Measurements from ENCODE around the gene NFAT5. TPM values are rescaled to one million over a fixed set of nuclear protein-coding genes. Genes with fewer than 3 reads are reported as not detected.

NFAT5 gene
- total RNA-seq, 2 donors from 2014 or later: 35.6 to 43.3 TPM

DNA sequence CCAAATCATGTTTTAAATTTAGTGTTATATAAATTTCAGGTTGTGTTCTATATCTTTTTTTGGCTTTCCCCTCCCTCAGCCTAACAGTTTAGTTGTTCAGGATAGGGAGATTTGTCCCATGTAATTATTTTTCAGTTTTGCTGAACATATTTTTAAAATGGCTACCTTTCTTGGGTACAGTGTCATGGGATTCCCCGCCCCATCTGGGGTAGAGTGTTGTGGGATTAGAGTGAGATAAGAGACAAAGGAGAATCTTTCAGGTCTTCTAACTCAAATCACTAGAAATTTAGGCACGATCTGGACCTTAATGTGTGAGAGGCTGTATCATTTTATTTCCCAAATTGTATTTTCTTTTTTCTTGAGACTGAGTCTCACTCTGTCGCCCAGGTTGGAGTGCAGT lies 24.8 kb downstream of the NFAT5 start:
- no peaks in the 10 kb centered on the region for H3K36me3 Mint-ChIP-seq (ENCODE audit: low read depth)

DNA sequence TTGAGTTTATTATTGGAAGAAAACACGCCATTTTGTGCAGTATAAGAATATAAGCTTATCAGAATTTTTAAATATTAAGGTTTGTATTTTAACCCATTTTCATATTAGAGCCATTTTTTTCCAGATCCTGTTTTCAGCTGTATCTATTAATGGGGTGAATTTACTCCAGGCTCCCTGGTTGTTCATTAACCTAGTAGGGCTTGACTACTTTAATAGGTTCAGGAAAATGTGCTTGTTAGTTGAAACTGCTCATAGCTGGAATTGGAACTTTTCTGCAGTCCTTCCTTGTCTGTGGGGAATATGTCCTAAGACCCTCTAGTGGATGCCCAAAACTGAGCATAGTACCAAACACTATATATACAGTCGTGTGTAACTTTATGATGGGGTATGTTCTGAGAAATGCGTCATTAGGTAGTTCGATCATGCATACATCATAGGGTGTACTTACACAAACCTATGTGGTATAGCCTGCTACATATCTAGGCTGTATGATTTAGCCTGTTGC lies 28.0 kb downstream of the NFAT5 start:
- no peaks in the 10 kb centered on the region for H3K9me3 ChIP-seq (ENCODE audit: control insufficient read depth, low read length, poor library complexity, severe bottlenecking)
- Mint-ChIP-seq H3K4me1 (peaks cover 18% of the 10 kb centered on the region), H3K27me3 (no peaks in the 10 kb centered on the region), H3K36me3 (ENCODE audit: low read depth) (no peaks in the 10 kb centered on the region), H3K27ac (no peak overlapping the region), H3K4me3 (no peak overlapping the region)
- DNase-seq: no peak
- ATAC-seq: no peak

More for the DNA sequence above, 24.8 kb downstream of the NFAT5 start:
- DNase-seq: no peak
- ATAC-seq: no peak
- no peak overlapping the region for H3K4me3 Mint-ChIP-seq
- H3K9me3 ChIP-seq (ENCODE audit: control insufficient read depth, low read length, poor library complexity, severe bottlenecking): no peaks in the 10 kb centered on the region
- H3K27ac Mint-ChIP-seq: no peak overlapping the region
- H3K27me3 Mint-ChIP-seq: no peaks in the 10 kb centered on the region
- H3K4me1 Mint-ChIP-seq: peaks cover 12% of the 10 kb centered on the region

DNA sequence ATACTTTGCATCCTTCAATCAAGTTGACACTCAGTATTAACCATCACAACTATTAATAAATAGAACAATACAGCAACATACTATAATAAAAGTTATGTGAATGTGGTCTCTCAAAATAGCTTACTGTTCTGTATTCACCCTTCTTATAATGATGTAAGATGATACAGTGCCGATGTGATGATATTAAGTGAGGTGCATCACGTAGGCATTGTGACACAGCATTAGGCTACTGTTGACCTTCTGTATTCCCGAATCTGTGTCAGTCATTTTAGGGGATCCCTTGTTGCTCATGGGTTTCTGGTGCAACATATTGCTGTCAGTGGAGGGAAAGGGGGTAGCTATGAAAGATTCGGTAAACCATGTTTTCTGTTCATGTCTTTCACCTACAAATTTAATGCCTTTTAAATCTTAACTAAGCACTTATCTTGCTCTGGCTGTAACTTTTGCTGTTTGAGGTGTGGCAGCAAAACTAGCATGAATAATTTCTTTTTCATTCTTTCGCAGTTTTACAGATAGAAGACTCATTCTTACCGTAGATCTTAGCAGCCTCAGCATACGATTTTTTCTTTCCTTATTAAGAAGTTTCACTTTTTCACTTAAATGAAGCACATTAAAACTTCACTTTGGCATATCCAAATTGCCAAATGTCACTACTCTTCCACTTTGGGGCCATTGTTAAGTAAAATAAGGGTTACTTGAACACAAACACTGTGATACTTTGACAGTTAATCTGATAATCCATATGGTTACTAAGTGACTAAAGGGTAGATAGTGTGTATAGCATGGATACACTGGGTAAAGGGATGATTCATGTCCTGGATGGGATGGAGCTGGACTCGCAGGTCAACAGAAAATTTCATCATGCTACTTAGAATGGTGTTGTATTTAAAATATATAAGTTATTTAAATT lies 29.6 kb downstream of the NFAT5 start:
- ATAC-seq (no peak), DNase-seq (no peak)
- no peaks in the 10 kb centered on the region for H3K27me3 Mint-ChIP-seq
- no peaks in the 10 kb centered on the region for H3K36me3 Mint-ChIP-seq (ENCODE audit: low read depth)
- peaks cover 28% of the 10 kb centered on the region for H3K4me1 Mint-ChIP-seq
- no peak overlapping the region for H3K4me3 Mint-ChIP-seq
- H3K27ac Mint-ChIP-seq: no peak overlapping the region
- H3K9me3 ChIP-seq (ENCODE audit: control insufficient read depth, low read length, poor library complexity, severe bottlenecking): no peaks in the 10 kb centered on the region

DNA sequence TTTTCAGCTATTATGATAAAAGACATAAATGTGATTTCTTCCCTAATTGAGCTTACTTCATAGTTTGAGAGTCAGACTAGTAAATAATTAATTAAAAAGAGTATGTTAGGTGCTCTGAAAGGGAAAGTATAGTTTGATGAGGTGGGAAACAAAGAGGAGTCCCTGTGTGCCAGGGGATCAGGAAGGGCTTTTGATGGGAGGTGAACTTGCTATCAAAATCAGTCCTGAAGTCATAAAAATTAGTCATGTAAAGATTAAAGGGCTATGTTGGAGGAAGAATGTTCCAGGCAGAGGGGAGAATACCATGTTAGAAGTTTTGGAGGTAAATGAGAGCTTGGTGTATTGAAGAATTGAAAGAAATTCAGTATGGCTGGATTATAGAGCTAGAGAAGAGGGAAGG lies 31.0 kb downstream of the NFAT5 start:
- no peak overlapping the region for H3K27ac Mint-ChIP-seq
- no peak overlapping the region for H3K4me3 Mint-ChIP-seq

DNA sequence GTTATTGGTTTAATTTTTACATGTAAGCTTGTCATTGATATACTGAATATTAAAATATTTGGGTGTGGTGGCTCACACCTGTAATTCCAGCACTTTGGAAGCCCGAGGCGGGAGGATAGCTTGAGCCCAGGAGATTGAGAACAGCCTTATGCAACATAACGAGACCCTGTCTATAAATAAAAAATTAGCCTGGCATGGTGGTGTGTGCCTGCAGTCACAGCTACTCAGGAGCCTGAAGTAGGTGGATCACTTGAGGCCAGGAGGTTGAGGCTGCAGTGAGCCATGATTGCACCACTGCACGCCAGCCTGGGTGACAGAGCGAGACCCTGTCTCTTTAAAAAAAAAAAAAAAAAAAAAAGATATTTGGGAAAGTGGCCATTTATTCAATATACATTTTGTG lies 32.3 kb downstream of the NFAT5 start:
- Mint-ChIP-seq H3K27me3 (no peaks in the 10 kb centered on the region), H3K27ac (no peak overlapping the region), H3K4me3 (no peak overlapping the region), H3K4me1 (peaks cover 34% of the 10 kb centered on the region), H3K36me3 (ENCODE audit: low read depth) (no peaks in the 10 kb centered on the region)
- ATAC-seq (no peak), DNase-seq (no peak)
- H3K9me3 ChIP-seq (ENCODE audit: control insufficient read depth, low read length, poor library complexity, severe bottlenecking): no peaks in the 10 kb centered on the region

More for the DNA sequence above, 31.0 kb downstream of the NFAT5 start:
- ATAC-seq: no peak
- H3K36me3 Mint-ChIP-seq (ENCODE audit: low read depth): no peaks in the 10 kb centered on the region
- H3K9me3 ChIP-seq (ENCODE audit: control insufficient read depth, low read length, poor library complexity, severe bottlenecking): no peaks in the 10 kb centered on the region
- H3K27me3 Mint-ChIP-seq: no peaks in the 10 kb centered on the region
- no peak for DNase-seq
- peaks cover 34% of the 10 kb centered on the region for H3K4me1 Mint-ChIP-seq

DNA sequence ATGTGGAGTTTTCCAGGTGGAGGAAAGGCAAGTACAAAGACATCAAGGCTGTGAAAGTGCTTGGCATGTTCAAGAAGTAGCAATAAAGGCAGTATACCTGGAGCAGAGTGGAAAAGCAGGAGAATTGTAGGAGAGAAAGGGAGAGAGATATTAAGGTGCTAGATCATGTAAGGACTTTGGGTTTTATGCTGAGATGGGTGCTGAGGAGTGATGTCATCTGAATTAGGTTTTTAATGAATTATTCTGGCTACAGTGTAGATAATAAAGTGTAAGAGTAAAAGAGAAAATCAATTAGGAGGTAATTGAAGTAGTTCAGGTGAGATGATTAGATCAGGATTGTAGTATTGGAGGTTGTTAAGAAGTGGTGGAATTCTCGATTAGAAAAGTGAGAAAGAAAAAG lies 34.0 kb downstream of the NFAT5 start:
- no peak for ATAC-seq
- H3K4me1 Mint-ChIP-seq: peaks cover 36% of the 10 kb centered on the region
- no peaks in the 10 kb centered on the region for H3K36me3 Mint-ChIP-seq (ENCODE audit: low read depth)
- no peak overlapping the region for H3K4me3 Mint-ChIP-seq
- H3K27ac Mint-ChIP-seq: no peak overlapping the region
- no peaks in the 10 kb centered on the region for H3K27me3 Mint-ChIP-seq
- no peak for DNase-seq
- no peaks in the 10 kb centered on the region for H3K9me3 ChIP-seq (ENCODE audit: control insufficient read depth, low read length, poor library complexity, severe bottlenecking)

DNA sequence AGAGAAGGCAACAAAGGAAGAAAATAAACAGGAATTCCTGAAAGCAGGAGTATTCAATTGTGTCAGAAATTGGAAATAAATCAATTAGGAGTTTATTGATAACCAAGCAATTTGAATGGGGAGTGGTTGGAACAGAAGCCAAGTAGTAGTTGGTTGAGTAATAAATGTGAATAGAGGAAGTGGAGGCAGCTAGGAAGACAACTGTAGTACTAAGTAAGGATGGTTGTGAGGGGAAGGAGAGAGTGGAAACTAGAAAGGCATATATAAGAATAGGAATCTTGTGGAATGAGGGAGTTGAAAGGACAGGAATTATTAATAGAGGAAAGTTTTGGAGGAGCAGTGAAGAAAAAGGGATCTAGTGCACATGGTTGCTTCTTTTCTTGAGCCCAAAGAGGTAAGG lies 34.4 kb downstream of the NFAT5 start:
- peaks cover 35% of the 10 kb centered on the region for H3K4me1 Mint-ChIP-seq
- ATAC-seq (no peak), DNase-seq (no peak)
- no peak overlapping the region for H3K4me3 Mint-ChIP-seq
- H3K36me3 Mint-ChIP-seq (ENCODE audit: low read depth): no peaks in the 10 kb centered on the region
- no peaks in the 10 kb centered on the region for H3K27me3 Mint-ChIP-seq
- H3K27ac Mint-ChIP-seq: no peak overlapping the region
- H3K9me3 ChIP-seq (ENCODE audit: control insufficient read depth, low read length, poor library complexity, severe bottlenecking): no peaks in the 10 kb centered on the region

DNA sequence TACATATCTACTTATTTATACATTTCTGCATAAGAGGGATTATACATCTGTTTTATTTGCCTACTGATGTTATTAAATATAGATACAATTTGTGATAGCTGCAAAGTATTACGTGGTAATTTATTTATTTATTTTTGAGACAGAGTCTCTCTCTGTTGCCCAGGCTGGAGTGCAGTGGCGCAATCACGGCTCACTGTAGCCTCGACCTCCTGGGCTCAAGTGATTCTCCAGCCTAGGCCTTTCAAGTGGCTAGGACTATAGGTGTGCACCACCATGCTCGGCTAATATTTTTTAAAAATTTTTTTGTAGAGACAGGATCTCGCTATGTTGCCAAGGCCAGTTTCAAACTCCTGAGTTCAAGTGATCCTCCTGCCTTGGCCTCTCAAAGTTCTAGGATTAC lies 35.5 kb downstream of the NFAT5 start:
- H3K4me1 Mint-ChIP-seq: peaks cover 32% of the 10 kb centered on the region
- no peak overlapping the region for H3K27ac Mint-ChIP-seq
- no peak overlapping the region for H3K4me3 Mint-ChIP-seq
- ATAC-seq (no peak), DNase-seq (no peak)
- no peaks in the 10 kb centered on the region for H3K27me3 Mint-ChIP-seq
- no peaks in the 10 kb centered on the region for H3K36me3 Mint-ChIP-seq (ENCODE audit: low read depth)
- no peaks in the 10 kb centered on the region for H3K9me3 ChIP-seq (ENCODE audit: control insufficient read depth, low read length, poor library complexity, severe bottlenecking)

DNA sequence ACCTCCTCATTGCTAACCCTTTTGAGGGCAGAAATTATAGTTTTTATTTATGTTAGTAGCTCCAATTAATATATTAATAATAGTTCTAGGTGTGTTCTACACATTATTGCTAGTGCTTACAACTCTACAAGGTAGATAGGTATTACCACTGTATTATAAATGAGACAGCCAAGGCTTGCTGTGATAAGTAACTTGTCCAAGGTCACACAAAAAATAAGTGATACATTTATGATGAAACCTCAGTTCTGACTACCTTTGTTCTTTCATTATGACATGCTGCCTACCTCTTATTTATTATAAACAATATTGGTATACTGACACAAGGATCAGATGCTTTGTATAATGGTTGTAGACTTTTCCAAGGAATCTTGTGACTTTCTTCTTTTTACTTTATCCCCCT lies 41.2 kb downstream of the NFAT5 start:
- Mint-ChIP-seq H3K36me3 (ENCODE audit: low read depth) (peaks cover 2% of the 10 kb centered on the region), H3K4me1 (peaks cover 28% of the 10 kb centered on the region), H3K27ac (no peak overlapping the region), H3K27me3 (no peaks in the 10 kb centered on the region), H3K4me3 (no peak overlapping the region)
- ATAC-seq (no peak), DNase-seq (no peak)
- no peaks in the 10 kb centered on the region for H3K9me3 ChIP-seq (ENCODE audit: control insufficient read depth, low read length, poor library complexity, severe bottlenecking)

DNA sequence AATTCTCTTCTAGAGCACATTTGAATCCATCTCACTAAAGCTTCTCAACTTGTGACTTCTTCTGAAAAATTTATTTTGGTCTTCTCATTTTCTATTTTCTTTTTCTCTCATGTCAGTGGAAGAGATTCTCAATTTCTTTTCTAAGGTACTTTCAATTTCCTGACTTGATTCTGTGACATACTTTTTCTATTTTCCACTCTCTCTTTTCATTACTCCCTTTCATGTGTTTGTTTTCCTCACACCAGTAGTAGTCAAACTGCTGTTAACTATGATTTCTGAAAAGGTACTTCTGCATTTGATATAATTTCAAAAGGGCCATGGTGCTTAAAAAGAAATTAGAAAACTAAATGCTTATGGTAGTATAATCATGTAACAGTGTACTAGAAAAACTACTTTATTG lies 41.9 kb downstream of the NFAT5 start:
- Mint-ChIP-seq H3K36me3 (ENCODE audit: low read depth) (peaks cover 2% of the 10 kb centered on the region), H3K4me1 (peaks cover 31% of the 10 kb centered on the region), H3K4me3 (no peak overlapping the region), H3K27me3 (no peaks in the 10 kb centered on the region), H3K27ac (no peak overlapping the region)
- no peaks in the 10 kb centered on the region for H3K9me3 ChIP-seq (ENCODE audit: control insufficient read depth, low read length, poor library complexity, severe bottlenecking)
- DNase-seq (no peak), ATAC-seq (no peak)

DNA sequence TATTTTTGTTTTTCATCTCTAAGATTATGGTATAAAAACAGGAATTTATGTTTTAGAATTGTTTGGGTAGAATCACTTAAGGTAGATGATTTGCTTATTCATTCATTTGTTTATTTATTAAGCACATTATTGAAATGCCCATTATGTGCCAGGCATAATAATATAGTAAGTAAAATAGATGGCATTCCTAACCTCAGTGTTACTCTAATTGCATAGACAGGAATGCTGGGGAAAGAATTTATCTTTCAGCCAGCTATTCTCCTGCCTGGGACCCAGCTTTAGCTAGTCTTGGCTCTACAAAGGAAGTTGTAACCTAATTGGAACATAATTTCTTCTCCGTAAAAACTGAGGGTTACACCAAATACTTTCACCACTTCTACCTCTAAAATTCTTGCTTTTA lies 44.6 kb downstream of the NFAT5 start:
- Mint-ChIP-seq H3K36me3 (ENCODE audit: low read depth) (peaks cover 2% of the 10 kb centered on the region), H3K27me3 (no peaks in the 10 kb centered on the region), H3K4me3 (no peak overlapping the region), H3K4me1 (peaks cover 44% of the 10 kb centered on the region), H3K27ac (no peak overlapping the region)
- no peak for DNase-seq
- ATAC-seq: no peak
- H3K9me3 ChIP-seq (ENCODE audit: control insufficient read depth, low read length, poor library complexity, severe bottlenecking): no peaks in the 10 kb centered on the region

DNA sequence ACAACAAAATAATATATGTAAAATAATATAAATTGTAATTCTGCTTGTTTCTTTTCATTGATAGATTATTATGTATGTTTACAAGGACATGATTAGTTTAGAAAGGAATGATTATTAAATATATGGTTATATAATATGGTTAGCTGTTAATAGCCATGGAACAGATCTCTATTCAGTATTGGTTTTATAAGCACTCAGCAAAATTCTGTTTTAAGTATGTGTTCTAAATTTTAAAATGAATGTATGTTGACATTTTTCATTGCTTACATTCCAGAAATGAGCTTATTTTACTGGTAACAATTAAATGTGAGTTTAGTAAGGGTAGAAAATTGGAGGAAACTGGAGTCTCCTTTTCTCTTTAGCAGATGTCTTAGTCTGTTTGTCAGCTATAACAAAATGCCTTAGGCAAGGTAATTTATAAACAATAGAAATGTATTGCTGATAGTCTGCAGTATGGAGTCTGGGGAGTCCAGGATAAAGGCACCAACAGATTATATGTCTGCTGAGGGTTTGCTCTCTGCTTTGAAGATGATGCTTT lies 45.4 kb downstream of the NFAT5 start:
- Mint-ChIP-seq H3K27me3 (no peaks in the 10 kb centered on the region), H3K4me1 (peaks cover 48% of the 10 kb centered on the region), H3K27ac (no peak overlapping the region), H3K4me3 (no peak overlapping the region), H3K36me3 (ENCODE audit: low read depth) (peaks cover 5% of the 10 kb centered on the region)
- ATAC-seq: no peak
- no peaks in the 10 kb centered on the region for H3K9me3 ChIP-seq (ENCODE audit: control insufficient read depth, low read length, poor library complexity, severe bottlenecking)
- DNase-seq: no peak

DNA sequence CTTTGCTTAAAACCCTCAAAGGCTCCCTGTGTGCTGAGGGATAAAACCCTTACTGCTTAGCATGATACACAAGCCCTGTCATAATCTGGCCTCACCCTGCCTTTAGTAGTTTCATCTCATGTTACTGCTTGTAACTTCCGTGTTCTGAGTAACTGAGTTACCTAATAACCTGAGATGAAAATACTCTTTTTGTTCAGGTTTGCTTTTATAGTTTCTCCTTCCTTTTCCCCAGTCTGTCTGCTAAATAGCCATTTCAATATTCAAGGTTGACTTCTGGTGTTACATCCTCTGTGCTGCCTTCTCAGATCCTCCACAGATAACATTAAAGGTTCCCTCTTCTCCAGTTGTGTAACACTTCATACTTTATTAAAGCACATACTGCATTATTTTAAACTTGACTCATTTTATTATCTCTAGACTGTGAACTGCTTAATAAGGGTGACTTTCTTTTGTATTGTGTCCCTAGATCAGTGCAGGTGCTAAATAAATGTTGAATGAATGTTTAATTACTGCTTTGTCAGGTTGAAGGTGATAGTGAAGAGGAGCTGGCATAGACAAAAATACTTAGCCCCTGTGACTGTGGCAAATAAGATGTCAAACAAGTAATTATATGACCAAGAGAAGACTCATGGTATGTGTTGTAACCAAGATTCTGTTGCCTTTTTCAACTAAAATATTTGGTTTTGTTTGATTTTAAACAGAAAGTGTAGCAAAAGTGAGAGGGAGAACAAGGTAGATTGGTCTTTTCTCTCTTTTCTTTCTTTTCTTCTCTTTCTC lies 47.8 kb downstream of the NFAT5 start:
- peak overlapping the region; percentile 63 for H3K27ac Mint-ChIP-seq
- H3K9me3 ChIP-seq (ENCODE audit: control insufficient read depth, low read length, poor library complexity, severe bottlenecking): no peaks in the 10 kb centered on the region
- DNase-seq (no peak), ATAC-seq (peak; percentile 47)
- H3K27me3 Mint-ChIP-seq: no peaks in the 10 kb centered on the region
- H3K4me3 Mint-ChIP-seq: peak overlapping the region; percentile 50
- H3K4me1 Mint-ChIP-seq: peaks cover 44% of the 10 kb centered on the region
- peaks cover 6% of the 10 kb centered on the region for H3K36me3 Mint-ChIP-seq (ENCODE audit: low read depth)
